SU-DHL-6 (cell line): Measurements from ENCODE around the gene NELFE.
A peak's percentile ranks its signal among the peaks of the same experiment; 100 is the strongest.

ENCODE experiments used
- H2AFZ ChIP-seq: fragments of 200-600 bp; sonication (generic); 2 replicates; pipeline ENCODE4 v1.6.1; 2014; ENCODE audit warnings: low read depth, mild to moderate bottlenecking, moderate library complexity, mixed read lengths, antibody characterized with exemption, low read length; ENCODE audit not compliant: severe bottlenecking
- H3F3A ChIP-seq: fragments of 200-600 bp; shearing (Covaris generic); 2 replicates; pipeline ENCODE4 v1.6.0; 2016; ENCODE audit warnings: antibody characterized with exemption, mild to moderate bottlenecking; ENCODE audit not compliant: insufficient read depth
- H3K27ac ChIP-seq: fragments of 200-600 bp; sonication (generic); 2 replicates; pipeline ENCODE4 v1.5.1; 2016; ENCODE audit warnings: low read depth, mild to moderate bottlenecking, low read length, moderate library complexity, mixed read lengths
- H3K27me3 ChIP-seq: fragments of 200-600 bp; sonication (generic), shearing (Covaris generic); 2 replicates; pipeline ENCODE4 v1.6.0; 2014; ENCODE audit warnings: mild to moderate bottlenecking, low read length
- H3K36me3 ChIP-seq: fragments of 200-600 bp; sonication (generic); 2 replicates; pipeline ENCODE4 v1.6.1; 2014; ENCODE audit warnings: mild to moderate bottlenecking, low read length, mixed read lengths
- H3K4me2 ChIP-seq: fragments of 300-600, 200-600 bp; shearing (Covaris generic), sonication (generic); 2 replicates; pipeline ENCODE4 v1.6.0; 2014; ENCODE audit warnings: low read length, low read depth, mild to moderate bottlenecking; ENCODE audit not compliant: poor library complexity, severe bottlenecking
- H3K4me3 ChIP-seq: fragments of 200-600 bp; sonication (generic); 2 replicates; pipeline ENCODE4 v1.5.1; 2014; ENCODE audit warnings: antibody characterized with exemption, low read length, mild to moderate bottlenecking, mixed read lengths; ENCODE audit not compliant: insufficient read depth, poor library complexity, severe bottlenecking
- H3K79me2 ChIP-seq: fragments of 200-600 bp; sonication (generic); 2 replicates; pipeline ENCODE4 v1.6.1; 2014; ENCODE audit warnings: mild to moderate bottlenecking, low read length, moderate library complexity; ENCODE audit not compliant: insufficient read depth
- H3K9ac ChIP-seq: fragments of 200-600 bp; sonication (generic); 2 replicates; pipeline ENCODE4 v1.7.0; 2014; ENCODE audit warnings: mild to moderate bottlenecking, low read length
- H3K9me2 ChIP-seq: fragments of 200-600 bp; sonication (generic); replicated peaks from 2 replicates; pipeline ENCODE4 v1.6.1; 2014; ENCODE audit warnings: low read length; ENCODE audit not compliant: insufficient read depth
- H3K9me3 ChIP-seq: fragments of 200-600 bp; sonication (generic); 2 replicates; pipeline ENCODE4 v1.6.1; 2014; ENCODE audit warnings: low read length, mixed read lengths; ENCODE audit not compliant: insufficient read depth
- H4K20me1 ChIP-seq: fragments of 200-600 bp; sonication (generic); 2 replicates; pipeline ENCODE4 v1.6.1; 2014; ENCODE audit warnings: low read depth, mild to moderate bottlenecking, antibody characterized with exemption, low read length, moderate library complexity, mixed read lengths
- EZH2phosphoT487 ChIP-seq: fragments of 200-600 bp; sonication (generic), shearing (Covaris generic); conservative IDR thresholded peaks from 2 replicates; pipeline ENCODE4 v1.6.1; 2018; ENCODE audit warnings: mild to moderate bottlenecking, antibody characterized with exemption, low read length, moderate library complexity, mixed read lengths
- TF ChIP-seq, protein P1 (sequence below): fragments of 200-600 bp; sonication (generic); IDR thresholded peaks from one replicate; pipeline ENCODE4 v1.5.1; 2017; ENCODE audit warnings: antibody characterized with exemption, mild to moderate bottlenecking, low read length, moderate library complexity; ENCODE audit not compliant: insufficient read depth, poor library complexity, severe bottlenecking

Gene NELFE

DNA sequence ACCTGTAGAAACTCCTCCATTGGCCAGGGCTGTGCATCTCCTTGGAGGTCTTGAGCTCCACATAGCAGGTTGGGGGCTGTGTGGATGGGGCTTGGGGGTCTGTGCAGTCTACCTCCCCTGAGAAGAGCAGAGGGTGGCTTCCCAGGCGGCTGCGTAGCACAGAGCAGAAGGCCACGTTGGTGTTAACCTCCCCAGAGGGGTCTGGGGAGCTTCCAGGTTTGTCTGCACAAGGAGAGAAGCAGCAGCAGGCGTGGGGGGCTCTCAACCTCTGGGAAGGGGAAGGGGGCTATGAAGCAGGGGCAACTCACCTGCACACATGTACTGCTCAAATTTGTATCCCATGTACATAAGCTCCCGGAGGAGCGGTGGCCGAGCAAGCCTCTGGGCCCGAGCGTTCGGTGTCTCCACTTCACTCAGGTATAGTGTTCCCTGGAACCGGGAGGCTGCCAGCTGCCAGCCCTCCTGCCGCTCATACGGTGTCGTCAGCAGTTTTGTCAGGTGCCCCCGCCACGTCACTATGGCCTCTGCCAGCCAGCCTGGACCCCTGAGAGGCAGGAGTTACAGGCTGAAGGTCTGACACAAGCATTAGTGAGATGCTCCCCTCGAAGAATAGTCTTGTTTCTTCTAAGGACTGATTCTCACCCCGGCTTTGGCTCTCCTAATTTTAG is 12.0 kb upstream of the NELFE start:
- Histone ChIP-seq H2AFZ (no peak overlapping the region), H3K79me2 (peaks cover 18% of the 10 kb centered on the region), H3K36me3 (no peaks in the 10 kb centered on the region), H3K4me2 (peak overlapping the region; percentile 79), H3K9ac (peak overlapping the region; percentile 69), H4K20me1 (no peaks in the 10 kb centered on the region), H3F3A (peaks cover 22% of the 10 kb centered on the region), H3K27me3 (no peaks in the 10 kb centered on the region), H3K9me3 (no peaks in the 10 kb centered on the region), H3K4me3 (peak overlapping the region; percentile 80), H3K9me2 (no peaks in the 10 kb centered on the region), H3K27ac (peak overlapping the region; percentile 79)
- TF ChIP-seq, protein P1, sequence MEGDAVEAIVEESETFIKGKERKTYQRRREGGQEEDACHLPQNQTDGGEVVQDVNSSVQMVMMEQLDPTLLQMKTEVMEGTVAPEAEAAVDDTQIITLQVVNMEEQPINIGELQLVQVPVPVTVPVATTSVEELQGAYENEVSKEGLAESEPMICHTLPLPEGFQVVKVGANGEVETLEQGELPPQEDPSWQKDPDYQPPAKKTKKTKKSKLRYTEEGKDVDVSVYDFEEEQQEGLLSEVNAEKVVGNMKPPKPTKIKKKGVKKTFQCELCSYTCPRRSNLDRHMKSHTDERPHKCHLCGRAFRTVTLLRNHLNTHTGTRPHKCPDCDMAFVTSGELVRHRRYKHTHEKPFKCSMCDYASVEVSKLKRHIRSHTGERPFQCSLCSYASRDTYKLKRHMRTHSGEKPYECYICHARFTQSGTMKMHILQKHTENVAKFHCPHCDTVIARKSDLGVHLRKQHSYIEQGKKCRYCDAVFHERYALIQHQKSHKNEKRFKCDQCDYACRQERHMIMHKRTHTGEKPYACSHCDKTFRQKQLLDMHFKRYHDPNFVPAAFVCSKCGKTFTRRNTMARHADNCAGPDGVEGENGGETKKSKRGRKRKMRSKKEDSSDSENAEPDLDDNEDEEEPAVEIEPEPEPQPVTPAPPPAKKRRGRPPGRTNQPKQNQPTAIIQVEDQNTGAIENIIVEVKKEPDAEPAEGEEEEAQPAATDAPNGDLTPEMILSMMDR = no peak
- TF ChIP-seq EZH2phosphoT487 = no peak

DNA sequence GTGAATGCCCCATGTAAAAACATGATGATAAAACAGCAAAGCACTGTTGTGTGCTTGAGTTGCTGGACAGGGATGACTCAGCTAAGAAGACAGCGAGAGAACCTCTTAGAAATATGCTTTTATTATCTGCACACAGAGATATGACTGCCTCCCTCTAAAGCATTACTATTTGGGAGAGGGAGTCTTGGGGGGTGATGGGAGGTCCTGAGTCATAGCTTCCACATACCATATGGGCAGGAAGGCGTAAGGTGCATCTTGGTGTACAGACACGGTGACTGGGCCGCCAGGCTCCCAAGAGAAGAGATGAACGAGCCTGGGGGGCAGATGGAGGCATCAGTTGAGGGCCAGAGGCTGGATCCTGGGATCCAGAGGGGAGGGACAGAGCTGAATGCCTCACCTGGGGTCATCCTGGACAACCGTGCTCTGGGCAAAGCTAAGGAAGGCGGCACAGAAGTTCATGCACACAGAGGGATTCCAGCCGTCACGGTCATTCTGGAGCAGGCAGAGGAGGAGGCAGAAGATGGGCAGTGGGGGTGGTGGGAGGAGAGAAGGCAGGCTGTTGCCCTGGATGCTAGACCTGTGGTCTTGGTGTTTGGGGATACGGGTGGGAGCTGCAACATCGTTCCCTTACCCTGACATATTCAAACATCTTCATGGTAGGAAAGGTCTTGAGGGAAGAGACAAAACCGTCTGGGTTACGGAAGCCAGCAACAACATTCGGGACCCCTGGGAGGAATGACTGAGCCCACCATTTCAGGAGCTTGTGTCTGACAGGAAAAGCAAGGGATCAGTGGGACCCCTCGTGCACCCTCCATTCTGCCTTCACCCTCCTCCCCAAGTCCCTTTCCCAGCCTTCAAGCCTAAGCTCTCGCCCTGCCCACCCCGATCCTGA is 11.2 kb upstream of the NELFE start:
- H3K9ac ChIP-seq = peak overlapping the region; percentile 69; the same call in 1 of the 2 replicates
- peaks cover 18% of the 10 kb centered on the region for H3K79me2 ChIP-seq

DNA sequence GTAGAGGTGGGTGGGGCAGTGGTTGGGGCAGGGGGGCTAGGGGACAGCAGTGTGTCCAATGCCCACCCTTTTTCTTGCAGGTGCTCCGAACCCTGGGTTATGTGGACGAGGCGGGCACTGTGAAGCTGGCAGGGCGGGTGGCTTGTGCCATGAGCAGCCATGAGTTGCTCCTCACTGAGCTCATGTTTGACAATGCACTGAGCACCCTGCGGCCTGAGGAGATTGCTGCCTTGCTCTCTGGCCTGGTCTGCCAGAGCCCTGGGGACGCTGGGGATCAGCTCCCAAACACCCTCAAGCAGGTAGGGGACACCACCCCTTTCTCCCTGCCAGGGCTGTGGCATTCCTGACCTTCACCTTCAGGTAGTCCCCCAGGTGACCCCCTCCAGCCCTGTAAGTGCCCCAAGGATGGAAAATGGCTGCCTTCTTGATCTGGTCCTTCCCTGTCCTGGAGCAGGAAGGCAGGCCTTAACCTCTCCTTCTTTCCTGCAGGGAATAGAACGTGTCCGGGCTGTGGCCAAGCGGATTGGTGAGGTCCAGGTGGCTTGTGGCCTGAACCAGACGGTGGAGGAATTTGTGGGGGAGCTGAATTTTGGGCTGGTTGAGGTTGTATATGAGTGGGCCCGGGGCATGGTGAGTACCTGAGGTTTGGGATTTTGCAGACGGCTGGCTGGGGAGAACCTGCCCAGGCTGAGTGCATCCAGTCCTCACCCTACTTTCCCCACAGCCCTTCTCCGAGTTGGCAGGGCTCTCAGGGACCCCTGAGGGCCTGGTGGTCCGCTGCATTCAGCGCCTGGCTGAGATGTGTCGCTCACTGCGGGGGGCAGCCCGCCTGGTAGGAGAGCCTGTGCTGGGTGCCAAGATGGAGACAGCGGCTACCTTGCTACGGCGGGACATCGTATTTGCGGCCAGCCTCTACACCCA is 10.3 kb upstream of the NELFE start:
- Histone ChIP-seq H3K9me3 (no peaks in the 10 kb centered on the region), H3F3A (peaks cover 14% of the 10 kb centered on the region), H3K79me2 (peaks cover 18% of the 10 kb centered on the region), H3K27ac (no peak overlapping the region), H3K9me2 (no peaks in the 10 kb centered on the region), H2AFZ (no peak overlapping the region), H3K4me2 (no peak overlapping the region), H3K9ac (no peak overlapping the region), H3K27me3 (no peaks in the 10 kb centered on the region), H3K4me3 (no peak overlapping the region), H3K36me3 (peaks cover 3% of the 10 kb centered on the region; the same call in 1 of the 2 replicates), H4K20me1 (no peaks in the 10 kb centered on the region)
- TF ChIP-seq EZH2phosphoT487 = no peak
- TF ChIP-seq, protein P1 = no peak

More for the DNA sequence above, 11.2 kb upstream of the NELFE start:
- no peaks in the 10 kb centered on the region for H3K9me2 ChIP-seq
- H3K4me2 ChIP-seq = peak overlapping the region; percentile 79
- no peak overlapping the region for H3K27ac ChIP-seq
- no peak for TF ChIP-seq EZH2phosphoT487
- no peak overlapping the region for H2AFZ ChIP-seq
- H3K4me3 ChIP-seq = peak overlapping the region; percentile 80
- H3K9me3 ChIP-seq = no peaks in the 10 kb centered on the region
- H4K20me1 ChIP-seq = no peaks in the 10 kb centered on the region
- H3K27me3 ChIP-seq = no peaks in the 10 kb centered on the region
- no peaks in the 10 kb centered on the region for H3K36me3 ChIP-seq
- peaks cover 22% of the 10 kb centered on the region for H3F3A ChIP-seq
